ENCODE results near the gene PRKAG2. TPM values are rescaled to one million over a fixed set of nuclear protein-coding genes. Genes with fewer than 3 reads are reported as not detected.

Gene PRKAG2
- total and polyA plus RNA-seq, 8 donors = 12.9 to 34.6 (median 18.0) TPM

DNA sequence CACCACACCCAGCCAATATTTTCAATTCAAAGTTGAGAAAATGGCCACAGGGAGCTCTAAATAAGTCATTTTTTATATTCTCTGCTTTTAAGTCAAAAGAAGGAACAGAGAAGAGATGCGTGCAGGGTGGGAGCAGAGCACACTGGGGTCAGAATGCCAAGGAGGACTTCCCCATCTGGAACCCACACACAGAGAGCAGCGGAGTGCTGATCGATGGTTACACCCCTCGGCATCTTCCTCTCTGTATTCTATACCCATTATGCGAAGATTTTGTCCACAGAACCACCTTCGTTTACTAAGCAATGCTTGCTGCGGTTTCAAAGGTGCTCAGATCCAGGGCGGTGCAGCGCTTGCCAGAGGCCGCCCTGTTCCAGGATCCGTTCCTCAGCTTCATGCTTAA is 265.9 kb downstream of the PRKAG2 start:
- intact Hi-C loops (cut with DNase I) = no loop called here
- no peak overlapping the region for H3K4me3 ChIP-seq
- peaks cover 0 to 1% of the 10 kb centered on the region in 2 donors for H3K4me1 ChIP-seq
- TF ChIP-seq, protein P1, sequence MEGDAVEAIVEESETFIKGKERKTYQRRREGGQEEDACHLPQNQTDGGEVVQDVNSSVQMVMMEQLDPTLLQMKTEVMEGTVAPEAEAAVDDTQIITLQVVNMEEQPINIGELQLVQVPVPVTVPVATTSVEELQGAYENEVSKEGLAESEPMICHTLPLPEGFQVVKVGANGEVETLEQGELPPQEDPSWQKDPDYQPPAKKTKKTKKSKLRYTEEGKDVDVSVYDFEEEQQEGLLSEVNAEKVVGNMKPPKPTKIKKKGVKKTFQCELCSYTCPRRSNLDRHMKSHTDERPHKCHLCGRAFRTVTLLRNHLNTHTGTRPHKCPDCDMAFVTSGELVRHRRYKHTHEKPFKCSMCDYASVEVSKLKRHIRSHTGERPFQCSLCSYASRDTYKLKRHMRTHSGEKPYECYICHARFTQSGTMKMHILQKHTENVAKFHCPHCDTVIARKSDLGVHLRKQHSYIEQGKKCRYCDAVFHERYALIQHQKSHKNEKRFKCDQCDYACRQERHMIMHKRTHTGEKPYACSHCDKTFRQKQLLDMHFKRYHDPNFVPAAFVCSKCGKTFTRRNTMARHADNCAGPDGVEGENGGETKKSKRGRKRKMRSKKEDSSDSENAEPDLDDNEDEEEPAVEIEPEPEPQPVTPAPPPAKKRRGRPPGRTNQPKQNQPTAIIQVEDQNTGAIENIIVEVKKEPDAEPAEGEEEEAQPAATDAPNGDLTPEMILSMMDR (IDR thresholded peaks at IDR 0.05) = no peak
- H3K27ac ChIP-seq = no peak overlapping the region
- no peaks in the 10 kb centered on the region for H3K36me3 ChIP-seq
- ATAC-seq = no peak
- no peaks in the 10 kb centered on the region for H3K9me3 ChIP-seq
- DNase-seq = no peak
- H3K27me3 ChIP-seq = no peaks in the 10 kb centered on the region

DNA sequence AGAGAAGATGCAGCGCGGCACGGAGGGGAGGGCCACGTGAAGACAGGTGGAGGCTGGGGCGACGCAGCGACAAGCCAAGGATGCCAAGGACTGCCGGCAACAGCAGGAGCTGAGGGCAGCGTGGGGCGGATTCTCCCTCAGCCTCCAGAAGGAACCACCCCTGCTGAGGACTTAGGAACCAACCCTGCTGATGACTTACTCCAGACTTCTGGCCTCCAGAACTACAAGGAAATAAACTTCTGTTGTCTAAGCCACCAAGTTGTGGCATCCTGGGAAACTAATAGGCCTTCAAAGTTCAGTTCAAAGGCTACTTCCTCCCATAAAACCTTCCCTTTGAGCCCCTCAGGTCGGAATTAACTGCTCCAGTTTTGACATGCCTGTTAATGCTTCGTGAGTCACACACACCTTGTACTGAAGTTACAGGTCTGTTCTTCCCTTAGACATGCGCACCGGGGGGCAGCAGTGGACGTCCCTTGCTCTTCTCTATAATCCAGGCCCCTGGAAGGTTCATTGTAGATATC is 268.8 kb downstream of the PRKAG2 start:
- no peak overlapping the region for H3K27ac ChIP-seq

DNA sequence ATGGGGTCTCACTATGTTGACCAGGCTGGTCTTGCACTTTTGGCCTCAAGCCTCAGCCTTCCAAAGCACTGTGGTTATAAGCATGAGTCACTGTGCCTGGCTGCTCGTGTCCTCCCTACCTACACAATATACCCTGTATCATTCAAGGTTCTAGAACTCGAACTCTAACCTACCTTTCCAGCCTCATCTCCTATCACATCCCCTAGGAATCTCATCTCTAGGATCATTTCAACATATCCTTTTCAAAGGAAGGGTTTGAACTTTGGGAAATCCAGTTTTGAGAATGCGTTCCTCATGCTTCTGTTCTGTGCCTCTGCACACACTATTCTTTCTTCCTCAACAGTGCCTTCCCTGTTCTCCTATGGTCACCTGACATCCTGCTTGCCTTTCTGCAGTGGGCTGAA is 269.4 kb downstream of the PRKAG2 start:
- no peak overlapping the region for H3K27ac ChIP-seq

More for the DNA sequence above, 268.8 kb downstream of the PRKAG2 start:
- TF ChIP-seq, protein P1 (IDR thresholded peaks at IDR 0.05) = no peak
- DNase-seq (peak in 1 of 4 donors; percentile 25), ATAC-seq (no peak)
- Histone ChIP-seq H3K4me3 (no peak overlapping the region), H3K9me3 (no peaks in the 10 kb centered on the region), H3K27me3 (no peaks in the 10 kb centered on the region), H3K36me3 (peaks cover 0 to 10% of the 10 kb centered on the region in 2 donors), H3K4me1 (no peaks in the 10 kb centered on the region)
- intact Hi-C loops (cut with DNase I) = no loop called here

DNA sequence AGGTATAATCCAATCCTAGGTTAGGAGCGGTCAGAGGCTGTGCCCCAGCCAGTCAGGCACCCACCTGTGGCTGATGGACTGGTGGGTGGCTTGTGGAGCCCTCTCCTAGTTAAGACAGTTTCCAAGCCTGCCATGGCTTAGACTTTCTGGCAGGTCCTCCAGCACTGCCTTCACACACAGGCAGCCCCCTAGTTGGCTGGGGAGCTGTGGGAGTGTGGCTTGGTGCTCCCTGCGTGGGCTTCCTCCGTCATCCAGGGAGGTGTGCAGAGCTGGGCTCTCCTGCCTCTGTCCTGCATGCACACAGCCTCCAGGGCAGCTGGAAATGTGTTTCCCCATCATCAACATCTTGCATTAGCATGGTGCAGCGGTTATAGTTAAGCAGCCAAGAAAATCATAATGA is 273.0 kb downstream of the PRKAG2 start:
- TF ChIP-seq, protein P1 (IDR thresholded peaks at IDR 0.05) = no peak
- Histone ChIP-seq H3K36me3 (peaks cover 0 to 10% of the 10 kb centered on the region in 2 donors), H3K27me3 (no peaks in the 10 kb centered on the region), H3K9me3 (no peaks in the 10 kb centered on the region), H3K4me1 (peaks cover 0 to 2% of the 10 kb centered on the region in 2 donors), H3K4me3 (no peak overlapping the region), H3K27ac (no peak overlapping the region)
- DNase-seq = no peak
- intact Hi-C loops (cut with DNase I) = no loop called here
- no peak for ATAC-seq

More for the DNA sequence above, 269.4 kb downstream of the PRKAG2 start:
- Histone ChIP-seq H3K4me1 (no peaks in the 10 kb centered on the region), H3K4me3 (no peak overlapping the region), H3K36me3 (peaks cover 0 to 10% of the 10 kb centered on the region in 2 donors), H3K9me3 (no peaks in the 10 kb centered on the region), H3K27me3 (no peaks in the 10 kb centered on the region)
- TF ChIP-seq, protein P1 (IDR thresholded peaks at IDR 0.05) = no peak
- intact Hi-C loops (cut with DNase I) = no loop called here
- ATAC-seq (no peak), DNase-seq (no peak)

DNA sequence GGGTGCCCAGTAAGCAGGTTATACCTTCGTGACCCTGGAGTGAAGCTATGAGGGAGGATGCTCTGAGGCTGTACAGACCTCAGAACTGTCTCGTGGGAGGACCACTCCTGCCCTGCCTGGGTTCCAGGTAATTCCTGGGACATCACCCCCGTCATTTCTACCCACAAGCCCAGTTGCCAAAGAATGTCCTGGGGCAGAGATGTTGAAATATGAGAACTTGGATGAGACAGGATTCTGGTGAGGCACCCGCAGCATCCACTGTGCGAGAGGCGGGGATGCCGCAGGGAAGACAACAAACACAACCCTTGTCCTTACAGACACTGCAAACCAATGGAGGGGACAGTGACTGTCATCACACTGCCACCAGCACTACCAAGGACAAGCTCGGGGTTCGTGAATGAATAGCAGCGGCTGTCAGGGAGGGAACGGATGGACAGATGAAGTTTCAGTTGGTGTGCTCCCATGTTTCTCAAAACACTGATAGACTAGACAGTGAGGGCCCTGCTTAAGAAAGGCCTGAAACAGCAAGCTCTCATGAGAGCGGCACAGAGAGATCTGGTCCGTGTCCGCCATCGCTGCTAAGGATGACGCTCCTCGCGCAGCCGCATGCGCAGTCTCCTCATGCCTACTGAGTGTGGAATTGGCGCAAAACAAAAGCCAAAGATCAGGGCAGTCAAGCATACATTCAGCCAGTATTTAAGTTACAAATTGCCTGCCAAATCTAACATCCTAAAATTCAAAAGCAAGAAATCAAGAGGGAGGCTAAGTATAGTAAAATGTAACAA is 275.2 kb downstream of the PRKAG2 start:
- H3K4me3 ChIP-seq = no peak overlapping the region
- intact Hi-C loops (cut with DNase I) = no loop called here
- ATAC-seq = no peak

More for the DNA sequence above, 275.2 kb downstream of the PRKAG2 start:
- Histone ChIP-seq H3K9me3 (no peaks in the 10 kb centered on the region), H3K4me1 (peaks cover 0 to 2% of the 10 kb centered on the region in 2 donors), H3K27ac (no peak overlapping the region), H3K36me3 (peaks cover 0 to 10% of the 10 kb centered on the region in 2 donors), H3K27me3 (no peaks in the 10 kb centered on the region)
- DNase-seq = no peak
- TF ChIP-seq, protein P1 (IDR thresholded peaks at IDR 0.05) = no peak

All from left lung (tissue), 10 donors.